ENCODE data around the gene DEDD. TPM values are rescaled to one million over a fixed set of nuclear protein-coding genes. Genes with fewer than 3 reads are reported as not detected.

DEDD gene
- total and polyA plus RNA-seq, 2 of the 4 experiments (the other 2 are of a cell fraction), result 40.2 to 47.9 TPM

GRCh38 chr1:161139766-161140165, 7.3 kb upstream of the DEDD start:
- POLR2A ChIA-PET (ENCODE audit: unreplicated experiment), result no interaction called here
- dilution Hi-C loops (cut with HindIII; ENCODE audit: low sequenced_read_pairs, unreplicated experiment), result no loop called here
- no peak for TF ChIP-seq ELK1 (IDR thresholded peaks at IDR 0.05; ENCODE audit: borderline replicate concordance, low read depth, low read length)
- TF ChIP-seq FOS (IDR thresholded peaks at IDR 0.05; ENCODE audit: low read depth, low read length), result no peak
- TF ChIP-seq MXI1 (IDR thresholded peaks at IDR 0.05; ENCODE audit: borderline replicate concordance, low read depth, low read length), result no peak
- TF ChIP-seq NFE2L2 (IDR thresholded peaks at IDR 0.05; ENCODE audit: low read depth, low read length), result no peak
- no peak for TF ChIP-seq CEBPB (IDR thresholded peaks at IDR 0.05; ENCODE audit: low read depth, low read length)
- TF ChIP-seq CHD1 (IDR thresholded peaks at IDR 0.05; ENCODE audit: low read depth, low read length), result no peak
- peak; percentile 64 for TF ChIP-seq CTCF (conservative IDR thresholded peaks at IDR 0.05; ENCODE audit: low read depth, low read length)
- no peak for TF ChIP-seq USF2 (IDR thresholded peaks at IDR 0.05; ENCODE audit: low read depth, low read length)
- TF ChIP-seq MAFK (IDR thresholded peaks at IDR 0.05; ENCODE audit: low read depth, low read length), result no peak
- TF ChIP-seq SMC3 (IDR thresholded peaks at IDR 0.05; ENCODE audit: low read depth, low read length), result peak; percentile 54; the same call in 1 of the 2 replicates
- peak; percentile 66 for TF ChIP-seq RAD21 (IDR thresholded peaks at IDR 0.05; ENCODE audit: low read length)

More at GRCh38 chr1:161139766-161140165, 7.3 kb upstream of the DEDD start:
- Histone ChIP-seq H4K20me1 (ENCODE audit: insufficient read depth, low read length) (no peaks in the 10 kb centered on the region; the same call in 1 of the 2 replicates), H3K36me3 (ENCODE audit: control insufficient read depth, insufficient read depth, low read length) (no peaks in the 10 kb centered on the region), H3K27ac (ENCODE audit: insufficient read depth, low read length) (no peak overlapping the region), H3K23ac (ENCODE audit: low read depth, low read length) (no peak overlapping the region), H3K4me1 (ENCODE audit: control insufficient read depth, insufficient read depth, low read length) (no peaks in the 10 kb centered on the region), H4K5ac (ENCODE audit: low read depth, low read length) (no peak overlapping the region), H2BK120ac (ENCODE audit: low read depth, low read length) (no peak overlapping the region), H3K4ac (ENCODE audit: low read depth, low read length) (no peak overlapping the region), H3K9me3 (ENCODE audit: control insufficient read depth, insufficient read depth, low read length) (no peaks in the 10 kb centered on the region), H3K9me1 (ENCODE audit: insufficient read depth, low read length) (no peaks in the 10 kb centered on the region), H2AK9ac (replicated peaks; ENCODE audit: low read depth, low read length, poor library complexity) (no peak overlapping the region), H2AK5ac (ENCODE audit: low read depth, low read length) (no peak overlapping the region), H4K8ac (ENCODE audit: low read depth in 2 of 2, low read length in 2 of 2) (no peak overlapping the region), H3K79me1 (ENCODE audit: low read depth in 1 of 2, low read length in 2 of 2) (peaks cover 8 to 22% of the 10 kb centered on the region in 2 experiments; a peak in 3 of 4 replicates), H3K14ac (replicated peaks; ENCODE audit: low read depth, low read length) (no peak overlapping the region), H3K4me2 (ENCODE audit: low read depth, low read length) (no peak overlapping the region), H2BK15ac (ENCODE audit: low read depth, low read length) (no peak overlapping the region), H2BK5ac (ENCODE audit: low read depth, low read length, poor library complexity, severe bottlenecking) (no peak overlapping the region), H3K56ac (ENCODE audit: extremely low read depth, insufficient read depth, low read length) (no peak overlapping the region), H3K4me3 (ENCODE audit: insufficient read depth, low read depth, low read length) (no peak overlapping the region), H3K18ac (ENCODE audit: low read depth, low read length) (no peak overlapping the region), H4K91ac (ENCODE audit: insufficient read depth, low read depth, low read length) (no peak overlapping the region), H3K27me3 (ENCODE audit: control insufficient read depth, insufficient read depth, low read length) (no peaks in the 10 kb centered on the region), H2BK20ac (ENCODE audit: low read depth, low read length) (no peak overlapping the region), H2AFZ (replicated peaks; ENCODE audit: low read length, poor library complexity) (no peak overlapping the region), H3K9ac (ENCODE audit: low read depth, low read length) (no peak overlapping the region)
- BruUV-seq (replicated peaks), result no TSS peak
- no CpG with 5 or more reads among the region's 1 CpG for WGBS, 2 experiments (ENCODE audit: extremely low coverage in 2 of 2, insufficient read length in 1 of 2)
- intact Hi-C loops (cut with micrococcal nuclease), result loop anchor here (1.0 to 2.0 kb wide), 3 partner anchors 98 to 413 kb away; no protein-coding TSS in a partner anchor
- ATAC-seq (ENCODE audit: low read depth) (peak; percentile 60), DNase-seq (peak; percentile 57)
- CTCF ChIA-PET, result interaction anchor here (0.6 kb wide), 1 partner anchor 263 kb away, joined by 7 read pairs; no protein-coding TSS in a partner anchor
- in situ Hi-C loops (cut with MboI; ENCODE audit: low sequenced_read_pairs), result no loop called here
